HG03378 (cell line): ENCODE results near the gene ARFGAP2.

Experiments
- ATAC-seq: cut with Tn5 transposase; IDR thresholded peaks from one replicate; pipeline ENCODE4 v1.9.1; 2021; ENCODE audit warnings: mild to moderate bottlenecking, moderate library complexity; ENCODE audit not compliant: unreplicated experiment

ARFGAP2 gene

GRCh38 chr11:47172740-47173336 lies 3.8 kb downstream of the ARFGAP2 start:
- no peak for ATAC-seq

GRCh38 chr11:47171856-47172255 lies 4.8 kb downstream of the ARFGAP2 start:
- ATAC-seq, result no peak

- ATAC-seq, result no peak
Observed at GRCh38 chr11:47171061-47171838, 5.4 kb downstream of the ARFGAP2 start.

- no peak for ATAC-seq
Observed at GRCh38 chr11:47166368-47166767, 10.3 kb downstream of the ARFGAP2 start.

- no peak for ATAC-seq
Observed at GRCh38 chr11:47165253-47165840, 11.3 kb downstream of the ARFGAP2 start.

GRCh38 chr11:47164321-47164720 lies 12.4 kb downstream of the ARFGAP2 start:
- no peak for ATAC-seq

GRCh38 chr11:47163898-47164297 lies 12.8 kb downstream of the ARFGAP2 start:
- ATAC-seq, result no peak

GRCh38 chr11:47163193-47163592 lies 13.5 kb downstream of the ARFGAP2 start:
- no peak for ATAC-seq

- no peak for ATAC-seq
Observed at GRCh38 chr11:47162426-47162825, 14.3 kb downstream of the ARFGAP2 start.

GRCh38 chr11:47161890-47162289 lies 14.8 kb downstream of the ARFGAP2 start:
- no peak for ATAC-seq

- no peak for ATAC-seq
Observed at GRCh38 chr11:47161134-47161854, 15.4 kb downstream of the ARFGAP2 start.

- ATAC-seq, result no peak
Observed at GRCh38 chr11:47160753-47161133, 15.9 kb downstream of the ARFGAP2 start.

- ATAC-seq, result no peak
Observed at GRCh38 chr11:47158242-47158641, 18.4 kb downstream of the ARFGAP2 start.

GRCh38 chr11:47157805-47158204 lies 18.9 kb downstream of the ARFGAP2 start:
- no peak for ATAC-seq

- ATAC-seq, result no peak
Observed at GRCh38 chr11:47156951-47157350, 19.7 kb downstream of the ARFGAP2 start.

GRCh38 chr11:47156333-47156732 lies 20.3 kb downstream of the ARFGAP2 start:
- ATAC-seq, result no peak

GRCh38 chr11:47155879-47156278 lies 20.8 kb downstream of the ARFGAP2 start:
- no peak for ATAC-seq

GRCh38 chr11:47154616-47155570 lies 21.8 kb downstream of the ARFGAP2 start:
- ATAC-seq, result no peak

- no peak for ATAC-seq
Observed at GRCh38 chr11:47152953-47153950, 23.4 kb downstream of the ARFGAP2 start.
